T-cell (primary cell): ENCODE data around the gene IZUMO4. TPM values are rescaled to one million over a fixed set of nuclear protein-coding genes. Genes with fewer than 3 reads are reported as not detected.

Source experiments
- ATAC-seq, 4 experiments: fragments of 200-7000 bp in 3 of 4; fragments of 150-1000 bp in 1 of 4; cut with Tn5 transposase; replicated peaks in 1 of 4; 1 replicate in 3 of 4; 2 replicates in 1 of 4; pipeline ENCODE4 v1.10.0; 2021; ENCODE audit warnings: moderate library complexity in 3 of 4, mild to moderate bottlenecking in 2 of 4, moderate number of reproducible peaks in 1 of 4
- CTCF ChIA-PET, 2 donors: fragments of 300-600 bp; sonication (Branson Sonifier 250); formaldehyde crosslinking; loops; one replicate each; lab custom pipeline; 2022; ENCODE audit warnings: antibody characterized with exemption in 2 of 2; lab: Charles Lee
- POLR2A ChIA-PET, 2 donors: fragments of 300-600 bp; sonication (Branson Sonifier 250); formaldehyde crosslinking; loops; one replicate each; lab custom pipeline; 2022; ENCODE audit warnings: antibody characterized with exemption in 2 of 2; lab: Charles Lee
- DNase-seq, 35 experiments: peaks; one replicate each; pipeline versions ENCODE4 v3.0.0 to v3.0.0-alpha.2; 2013 to 2023
- H3K27ac ChIP-seq: one replicate; pipeline ENCODE4 v1.5.1; 2013; ENCODE audit warnings: low read length
- H3K27me3 ChIP-seq, 2 experiments: replicated peaks in 1 of 2; 1 replicate in 1 of 2; 2 replicates in 1 of 2; pipeline versions ENCODE4 v1.6.1 to v1.7.0; 2013; ENCODE audit warnings: low read length in 1 of 2, mixed read lengths in 1 of 2; ENCODE audit not compliant: control insufficient read depth in 2 of 2, insufficient read depth in 2 of 2; ENCODE audit errors: extremely low read depth in 1 of 2
- H3K36me3 ChIP-seq, 2 donors: 1 replicate in 1 of 2; 2 replicates in 1 of 2; pipeline versions ENCODE4 v1.6.1 to v1.7.0; 2013; ENCODE audit warnings: low read length in 1 of 2; ENCODE audit not compliant: control insufficient read depth in 2 of 2, insufficient read depth in 1 of 2; ENCODE audit errors: extremely low read depth in 1 of 2
- H3K4me1 ChIP-seq, 2 experiments: 1 replicate in 1 of 2; 2 replicates in 1 of 2; pipeline versions ENCODE4 v1.6.1 to v1.7.0; 2013; ENCODE audit warnings: low read length in 2 of 2, mixed read lengths in 1 of 2; ENCODE audit not compliant: insufficient read depth in 2 of 2, control insufficient read depth in 1 of 2; ENCODE audit errors: extremely low read depth in 1 of 2
- H3K4me3 ChIP-seq, 2 donors: 1 replicate in 1 of 2; 2 replicates in 1 of 2; pipeline versions ENCODE4 v1.5.1 to v1.7.0; 2013; ENCODE audit warnings: mild to moderate bottlenecking in 2 of 2, low read length in 1 of 2, moderate library complexity in 1 of 2; ENCODE audit not compliant: control insufficient read depth in 1 of 2; ENCODE audit errors: extremely low read depth in 1 of 2
- H3K9me3 ChIP-seq: 2 replicates; pipeline ENCODE4 v1.7.0; 2013
- H3K27ac Mint-ChIP-seq, 2 donors: one replicate each; pipeline ENCODE4 v1.8.0; 2020 to 2021; ENCODE audit warnings: mild to moderate bottlenecking in 2 of 2, mixed read lengths in 2 of 2
- H3K27me3 Mint-ChIP-seq, 2 donors: one replicate each; pipeline ENCODE4 v1.8.0; 2021 to 2022; ENCODE audit warnings: mixed read lengths in 2 of 2
- H3K36me3 Mint-ChIP-seq: one replicate; pipeline ENCODE4 v1.8.0; 2021; ENCODE audit warnings: mixed read lengths
- H3K4me1 Mint-ChIP-seq, 3 donors: one replicate each; pipeline ENCODE4 v1.8.0; 2020 to 2022; ENCODE audit warnings: mixed read lengths in 3 of 3, mild to moderate bottlenecking in 1 of 3
- H3K4me3 Mint-ChIP-seq, 3 donors: one replicate each; pipeline ENCODE4 v1.8.0; 2020 to 2022; ENCODE audit warnings: mild to moderate bottlenecking in 3 of 3, mixed read lengths in 3 of 3, moderate library complexity in 3 of 3
- H3K9me3 Mint-ChIP-seq, 3 donors: one replicate each; pipeline ENCODE4 v1.8.0; 2020 to 2022; ENCODE audit warnings: mixed read lengths in 3 of 3
- WGBS: methylation state at CpG from one replicate; pipeline ENCODE4 v1.1.5; 2013; ENCODE audit warnings: missing lambda C conversion rate; ENCODE audit not compliant: insufficient coverage; 5-methylcytosine and 5-hydroxymethylcytosine counted together
- total RNA-seq, 35 experiments: library from RNA in 6 of 35; stranded (reverse) in 6 of 35; fragments of 120-200 nt in 1 of 35; gene quantifications; one replicate each; pipeline versions ENCODE4 v1.2.1 to v1.2.4 and lab custom pipeline; 2013 to 2026

IZUMO4 gene
- total RNA-seq, 5 donors from 2014 or later (not counting 1 experiment from before 2014, with no cell fraction given) = 14.0 to 23.5 (median 19.7) TPM

GRCh38 chr19:2148482-2149135, 51.9 kb downstream of the IZUMO4 start:
- Histone ChIP-seq H3K27me3 (no peaks in the 10 kb centered on the region), H3K27ac (no peak overlapping the region), H3K4me3 (no peak overlapping the region), H3K9me3 (no peaks in the 10 kb centered on the region), H3K4me1 (peaks cover 13 to 66% of the 10 kb centered on the region in 2 experiments), H3K36me3 (peaks cover 0 to 10% of the 10 kb centered on the region in 2 donors)
- no peaks in the 10 kb centered on the region for H3K27me3 Mint-ChIP-seq
- ChIA-PET CTCF (interaction anchor here in 1 of 2 donors (0.6 kb wide), 1 partner anchor 576 kb away, joined by 3 read pairs; no protein-coding TSS in a partner anchor), POLR2A (interaction anchor here in 1 of 2 donors (0.5 kb wide), 1 partner anchor 13 kb away, joined by 4 read pairs; no protein-coding TSS in a partner anchor)
- peak overlapping the region; percentile 40 to 73 for H3K27ac Mint-ChIP-seq
- peak overlapping the region; percentile 28 to 80 (median 77) for H3K4me3 Mint-ChIP-seq
- peaks cover 62 to 66% (median 64%) of the 10 kb centered on the region in 3 donors for H3K4me1 Mint-ChIP-seq
- no peak for ATAC-seq
- WGBS = 63% methylated on average over 13 of the region's 16 CpGs
- no peaks in the 10 kb centered on the region for H3K9me3 Mint-ChIP-seq
- DNase-seq = no peak
- H3K36me3 Mint-ChIP-seq = no peaks in the 10 kb centered on the region

Other genes with a start within 250 kb of the IZUMO4 start
- gene REXO1, start 248.4 kb upstream of the IZUMO4 start, total RNA-seq = 10 to 100 TPM; 68.4 to 97.5 (median 78.7) TPM
- 10 to 100 TPM; 29.8 to 61.4 (median 32.7) TPM for gene KLF16, start 233.3 kb upstream of the IZUMO4 start, total RNA-seq
- 100 to 1,000 TPM; 136 to 185 (median 151) TPM for gene ABHD17A, start 211.4 kb upstream of the IZUMO4 start, total RNA-seq
- 10 to 100 TPM in 1 of 5 donors, 1 to 10 TPM in 4; 6.0 to 16.1 (median 7.7) TPM for gene ADAT3, start 191.5 kb upstream of the IZUMO4 start, total RNA-seq
- gene SCAMP4, start 191.5 kb upstream of the IZUMO4 start, total RNA-seq = 10 to 100 TPM; 24.8 to 49.2 (median 27.5) TPM
- 100 to 1,000 TPM; 104 to 181 (median 161) TPM for gene CSNK1G2, start 155.7 kb upstream of the IZUMO4 start, total RNA-seq
- gene BTBD2, start 81.2 kb upstream of the IZUMO4 start, total RNA-seq = 10 to 100 TPM; 52.2 to 79.8 (median 73.6) TPM
- 100 to 1,000 TPM; 196 to 242 (median 234) TPM for gene MKNK2, start 45.7 kb upstream of the IZUMO4 start, total RNA-seq
- 100 to 1,000 TPM in 4 of 5 donors, 10 to 100 TPM in 1; 98.6 to 162 (median 142) TPM for gene MOB3A, start 589 bp upstream of the IZUMO4 start, total RNA-seq
- gene AP3D1, start 54.7 kb downstream of the IZUMO4 start, total RNA-seq = 10 to 100 TPM; 78.6 to 91.5 (median 86.7) TPM
- 10 to 100 TPM; 33.4 to 39.3 (median 38.4) TPM for gene DOT1L, start 67.0 kb downstream of the IZUMO4 start, total RNA-seq
- 10 to 100 TPM; 38.3 to 87.0 (median 80.4) TPM for gene PLEKHJ1, start 139.4 kb downstream of the IZUMO4 start, total RNA-seq
- gene SF3A2, start 139.9 kb downstream of the IZUMO4 start, total RNA-seq = 100 to 1,000 TPM; 130 to 172 (median 161) TPM
- gene AMH, start 152.4 kb downstream of the IZUMO4 start, total RNA-seq = 10 to 100 TPM in 2 of 5 donors, 1 to 10 TPM in 3; 2.1 to 13.5 (median 5.3) TPM
- 1 to 10 TPM in 2 of 5 donors, under 1 TPM in 2, not detected in 1; 0.42 to 1.5 (median 1.0) TPM for gene JSRP1, start 159.5 kb downstream of the IZUMO4 start, total RNA-seq
- gene PEAK3, start 185.3 kb downstream of the IZUMO4 start, total RNA-seq = under 1 TPM in 3 of 5 donors, not detected in 2; 0.22 to 0.49 (median 0.30) TPM
- 1 to 10 TPM in 2 of 5 donors, under 1 TPM in 3; 0.23 to 1.7 (median 0.99) TPM for gene LINGO3, start 211.2 kb downstream of the IZUMO4 start, total RNA-seq
- 100 to 1,000 TPM in 3 of 5 donors, 10 to 100 TPM in 2; 86.7 to 127 (median 107) TPM for gene LSM7, start 231.7 kb downstream of the IZUMO4 start, total RNA-seq
- 100 to 1,000 TPM in 4 of 5 donors, 10 to 100 TPM in 1; 96.5 to 173 (median 133) TPM for gene SPPL2B, start 231.8 kb downstream of the IZUMO4 start, total RNA-seq